Stimulated activated CD4-positive, alpha-beta T cell treated with anti-CD3 and anti-CD28 coated beads, Interleukin-2, amount 100 ng/mL, for 48 hours (primary cell): Measurements from ENCODE around the gene TCIRG1.

Experiments
- DNase-seq, 2 donors: peaks; one replicate each; pipeline ENCODE4 v3.0.0-alpha.2; 2020

TCIRG1 gene

GRCh38 chr11:68040101-68040956 is 1.5 kb downstream of the TCIRG1 start:
- DNase-seq: peak in 1 of 2 donors; percentile 30

DNA sequence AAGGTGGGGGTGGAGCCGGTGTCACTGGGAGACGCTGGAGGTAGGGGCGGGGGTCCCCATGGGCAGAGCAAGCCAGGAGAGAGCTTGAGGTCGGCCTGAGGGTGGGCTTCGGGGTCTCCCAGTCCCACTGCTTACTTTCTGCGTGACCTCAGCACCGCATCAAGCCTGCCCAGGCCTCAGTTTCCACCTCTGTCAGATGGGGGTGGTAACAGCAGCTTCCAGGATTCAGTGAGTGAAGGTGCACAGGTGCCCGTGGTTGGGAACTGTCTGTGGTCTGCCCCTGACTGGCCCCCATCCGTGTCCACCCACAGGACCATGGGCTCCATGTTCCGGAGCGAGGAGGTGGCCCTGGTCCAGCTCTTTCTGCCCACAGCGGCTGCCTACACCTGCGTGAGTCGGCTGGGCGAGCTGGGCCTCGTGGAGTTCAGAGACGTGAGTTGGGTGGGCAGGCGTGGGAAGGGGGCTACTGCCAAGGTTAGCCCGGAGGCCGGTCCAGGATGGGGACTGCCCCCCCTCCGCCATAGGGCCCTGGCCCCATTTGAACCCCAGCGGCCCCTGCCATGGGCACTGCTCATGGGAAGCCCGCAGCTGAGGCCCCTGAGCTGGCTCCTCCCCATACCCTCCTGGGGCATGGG is 2.2 kb downstream of the TCIRG1 start:
- DNase-seq: no peak

DNA sequence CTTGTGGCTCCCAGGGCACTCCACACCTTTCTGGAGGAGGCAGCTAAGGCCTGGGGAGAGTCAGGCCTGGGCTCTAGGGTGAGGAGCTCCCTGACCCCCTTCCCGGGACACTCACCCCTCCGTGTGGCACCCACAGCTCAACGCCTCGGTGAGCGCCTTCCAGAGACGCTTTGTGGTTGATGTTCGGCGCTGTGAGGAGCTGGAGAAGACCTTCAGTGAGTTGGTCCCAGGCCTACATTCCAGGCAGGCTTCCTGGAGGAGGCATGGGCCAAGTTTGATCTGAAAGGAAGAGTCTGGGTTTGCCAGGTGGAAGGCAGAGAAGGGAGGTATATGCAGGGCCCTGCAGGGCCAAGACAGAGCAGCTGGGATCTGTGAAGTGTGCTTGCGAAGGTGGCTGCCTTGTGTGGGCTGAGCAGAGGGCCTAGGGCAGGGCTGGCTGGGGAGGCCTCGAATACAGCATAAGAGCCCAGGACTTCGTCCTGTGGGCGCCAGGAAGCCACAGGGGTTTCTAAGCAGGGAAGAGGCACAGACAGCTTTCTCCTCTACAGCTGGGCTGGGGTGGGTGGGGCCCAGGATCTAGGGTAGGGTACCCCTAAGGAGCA is 2.9 kb downstream of the TCIRG1 start:
- no peak for DNase-seq

- DNase-seq: no peak
Measured at GRCh38 chr11:68042219-68043028, 3.6 kb downstream of the TCIRG1 start.

- no peak for DNase-seq
Measured at GRCh38 chr11:68043029-68043348, 4.2 kb downstream of the TCIRG1 start.

DNA sequence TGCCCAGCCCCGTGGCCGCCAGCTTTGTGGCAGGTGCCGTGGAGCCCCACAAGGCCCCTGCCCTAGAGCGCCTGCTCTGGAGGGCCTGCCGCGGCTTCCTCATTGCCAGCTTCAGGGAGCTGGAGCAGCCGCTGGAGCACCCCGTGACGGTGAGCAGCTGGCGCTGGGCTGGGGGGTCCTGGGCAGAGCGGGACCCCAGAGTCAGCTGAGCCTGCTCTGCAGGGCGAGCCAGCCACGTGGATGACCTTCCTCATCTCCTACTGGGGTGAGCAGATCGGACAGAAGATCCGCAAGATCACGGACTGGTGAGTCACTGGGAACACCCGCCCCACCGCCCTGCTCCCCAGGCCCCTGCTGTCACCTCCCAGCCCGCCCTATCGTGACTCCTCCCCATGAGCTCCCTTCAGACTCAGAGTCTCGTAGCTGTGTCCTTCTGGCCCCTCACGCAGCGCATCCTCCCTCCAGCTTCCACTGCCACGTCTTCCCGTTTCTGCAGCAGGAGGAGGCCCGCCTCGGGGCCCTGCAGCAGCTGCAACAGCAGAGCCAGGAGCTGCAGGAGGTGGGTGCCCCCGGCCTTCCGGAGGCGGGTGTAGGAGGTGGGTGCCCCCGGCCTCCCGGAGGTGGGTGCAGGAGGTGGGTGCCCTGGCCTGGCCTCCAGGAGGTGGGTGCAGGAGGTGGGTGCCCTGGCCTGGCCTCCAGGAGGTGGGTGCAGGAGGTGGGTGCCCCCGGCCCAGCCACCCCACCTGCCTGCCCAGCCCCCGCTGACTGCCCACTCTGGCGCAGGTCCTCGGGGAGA is 4.7 kb downstream of the TCIRG1 start:
- DNase-seq: no peak

- DNase-seq: no peak
Measured at GRCh38 chr11:68044145-68044813, 5.5 kb downstream of the TCIRG1 start.

- DNase-seq: no peak
Measured at GRCh38 chr11:68044898-68045351, 6.1 kb downstream of the TCIRG1 start.

DNA sequence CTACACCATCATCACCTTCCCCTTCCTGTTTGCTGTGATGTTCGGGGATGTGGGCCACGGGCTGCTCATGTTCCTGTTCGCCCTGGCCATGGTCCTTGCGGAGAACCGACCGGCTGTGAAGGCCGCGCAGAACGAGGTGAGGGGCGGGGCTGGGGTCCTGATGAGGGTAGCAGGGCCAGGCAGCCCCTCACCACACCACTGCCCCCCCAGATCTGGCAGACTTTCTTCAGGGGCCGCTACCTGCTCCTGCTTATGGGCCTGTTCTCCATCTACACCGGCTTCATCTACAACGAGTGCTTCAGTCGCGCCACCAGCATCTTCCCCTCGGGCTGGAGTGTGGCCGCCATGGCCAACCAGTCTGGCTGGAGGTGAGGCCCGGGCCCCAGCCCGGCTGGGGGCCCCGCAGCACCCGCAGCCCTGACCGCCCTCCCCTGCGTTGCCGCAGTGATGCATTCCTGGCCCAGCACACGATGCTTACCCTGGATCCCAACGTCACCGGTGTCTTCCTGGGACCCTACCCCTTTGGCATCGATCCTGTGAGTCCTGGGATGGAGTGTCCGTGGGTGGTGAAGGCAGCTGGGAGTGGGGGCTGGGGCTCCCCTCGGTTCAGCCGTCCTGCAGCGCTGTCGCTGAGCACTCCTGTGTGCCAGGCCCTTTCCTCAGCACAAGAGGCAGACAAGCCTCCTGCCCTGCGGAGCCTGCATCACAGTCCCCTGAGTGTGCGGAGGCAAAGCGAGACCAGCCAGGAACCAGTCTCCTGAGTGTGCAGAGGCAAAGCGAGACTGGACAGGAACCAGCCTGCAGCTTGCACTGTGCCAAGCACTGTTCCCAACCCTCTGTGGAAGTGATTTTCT is 8.8 kb downstream of the TCIRG1 start:
- DNase-seq: no peak

DNA sequence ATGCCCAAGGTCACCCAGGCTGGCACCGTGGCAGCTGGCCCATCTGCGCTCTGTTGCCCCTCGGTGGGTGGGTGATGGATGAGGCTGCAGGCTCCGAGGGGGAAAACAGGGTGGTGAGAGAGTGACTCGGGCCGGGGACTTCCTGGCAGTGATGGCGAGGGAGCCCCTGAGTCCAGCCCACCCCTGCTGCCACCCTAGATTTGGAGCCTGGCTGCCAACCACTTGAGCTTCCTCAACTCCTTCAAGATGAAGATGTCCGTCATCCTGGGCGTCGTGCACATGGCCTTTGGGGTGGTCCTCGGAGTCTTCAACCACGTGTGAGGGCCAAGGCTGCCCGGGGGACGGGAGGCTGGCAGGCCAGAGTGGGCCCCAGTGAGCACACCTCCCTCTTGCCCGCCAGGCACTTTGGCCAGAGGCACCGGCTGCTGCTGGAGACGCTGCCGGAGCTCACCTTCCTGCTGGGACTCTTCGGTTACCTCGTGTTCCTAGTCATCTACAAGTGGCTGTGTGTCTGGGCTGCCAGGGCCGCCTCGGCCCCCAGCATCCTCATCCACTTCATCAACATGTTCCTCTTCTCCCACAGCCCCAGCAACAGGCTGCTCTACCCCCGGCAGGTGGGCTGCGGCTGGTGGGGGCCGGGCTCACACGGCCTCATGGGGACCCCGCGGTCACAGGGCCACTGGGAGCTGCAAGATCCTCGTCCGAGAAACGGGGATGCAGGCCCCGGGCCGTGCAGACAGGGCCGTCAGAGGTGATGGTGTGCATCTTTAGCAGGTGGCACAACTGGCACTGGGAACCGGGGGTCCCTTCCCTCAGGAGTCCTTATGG is 10.1 kb downstream of the TCIRG1 start:
- DNase-seq: no peak

- no peak for DNase-seq
Measured at GRCh38 chr11:68049509-68050370, 10.9 kb downstream of the TCIRG1 start.

DNA sequence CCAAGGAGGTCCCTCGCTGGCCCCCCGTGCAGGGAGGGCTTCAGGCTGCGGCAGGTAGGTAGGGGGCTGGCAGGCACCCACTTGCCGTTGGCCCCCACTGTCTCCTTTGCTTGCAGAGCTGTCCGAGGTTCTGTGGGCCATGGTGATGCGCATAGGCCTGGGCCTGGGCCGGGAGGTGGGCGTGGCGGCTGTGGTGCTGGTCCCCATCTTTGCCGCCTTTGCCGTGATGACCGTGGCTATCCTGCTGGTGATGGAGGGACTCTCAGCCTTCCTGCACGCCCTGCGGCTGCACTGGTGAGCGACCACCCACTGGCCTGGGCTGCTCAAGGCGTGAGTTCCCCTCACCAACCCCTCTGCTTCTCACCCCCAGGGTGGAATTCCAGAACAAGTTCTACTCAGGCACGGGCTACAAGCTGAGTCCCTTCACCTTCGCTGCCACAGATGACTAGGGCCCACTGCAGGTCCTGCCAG is 11.6 kb downstream of the TCIRG1 start:
- no peak for DNase-seq

DNA sequence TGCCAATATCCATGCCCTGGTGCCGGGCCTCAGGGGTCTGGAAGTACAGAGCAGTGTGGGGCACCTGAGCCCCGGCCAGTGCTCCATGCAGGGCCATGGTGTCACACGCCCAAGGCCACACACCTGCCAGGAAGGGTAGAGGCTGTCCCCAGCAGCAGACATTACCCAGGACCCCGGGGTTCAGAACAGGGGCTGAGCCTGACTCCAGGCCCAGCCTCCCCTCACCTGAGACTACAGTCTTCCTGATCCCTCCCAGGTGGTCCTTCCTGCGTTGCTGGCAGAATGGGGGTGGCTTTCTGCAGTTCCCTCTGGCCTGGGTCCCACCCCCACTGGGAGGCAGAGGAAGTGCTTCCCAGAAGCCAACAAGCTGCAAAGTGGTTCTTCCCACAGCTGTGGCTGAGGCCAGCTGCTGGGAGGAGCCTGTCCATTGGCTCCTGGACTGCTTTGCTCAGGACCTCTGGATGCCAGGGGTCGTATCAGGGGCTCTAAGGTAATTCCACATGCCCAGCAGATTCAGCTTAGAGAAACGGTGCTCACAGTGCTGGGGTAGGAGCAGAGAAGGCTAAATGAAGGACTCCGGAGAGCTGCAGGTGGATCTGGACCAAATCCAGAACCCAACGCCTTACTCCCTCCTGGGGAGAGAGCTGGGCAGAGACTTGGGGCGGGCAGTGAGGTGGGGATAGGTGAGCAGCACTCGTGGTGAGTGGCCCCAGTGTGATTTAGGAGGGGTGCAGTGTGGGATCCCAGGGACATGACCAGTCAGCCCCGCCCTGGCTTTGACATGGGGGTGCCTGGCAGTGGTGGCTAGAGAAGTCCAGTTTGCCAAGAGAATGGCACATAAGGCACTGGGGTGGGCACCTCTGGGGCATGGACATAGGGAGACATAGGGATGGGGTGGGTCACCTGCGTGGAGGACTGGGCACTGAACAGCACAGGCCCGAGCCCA is 12.6 kb downstream of the TCIRG1 start:
- no peak for DNase-seq

DNA sequence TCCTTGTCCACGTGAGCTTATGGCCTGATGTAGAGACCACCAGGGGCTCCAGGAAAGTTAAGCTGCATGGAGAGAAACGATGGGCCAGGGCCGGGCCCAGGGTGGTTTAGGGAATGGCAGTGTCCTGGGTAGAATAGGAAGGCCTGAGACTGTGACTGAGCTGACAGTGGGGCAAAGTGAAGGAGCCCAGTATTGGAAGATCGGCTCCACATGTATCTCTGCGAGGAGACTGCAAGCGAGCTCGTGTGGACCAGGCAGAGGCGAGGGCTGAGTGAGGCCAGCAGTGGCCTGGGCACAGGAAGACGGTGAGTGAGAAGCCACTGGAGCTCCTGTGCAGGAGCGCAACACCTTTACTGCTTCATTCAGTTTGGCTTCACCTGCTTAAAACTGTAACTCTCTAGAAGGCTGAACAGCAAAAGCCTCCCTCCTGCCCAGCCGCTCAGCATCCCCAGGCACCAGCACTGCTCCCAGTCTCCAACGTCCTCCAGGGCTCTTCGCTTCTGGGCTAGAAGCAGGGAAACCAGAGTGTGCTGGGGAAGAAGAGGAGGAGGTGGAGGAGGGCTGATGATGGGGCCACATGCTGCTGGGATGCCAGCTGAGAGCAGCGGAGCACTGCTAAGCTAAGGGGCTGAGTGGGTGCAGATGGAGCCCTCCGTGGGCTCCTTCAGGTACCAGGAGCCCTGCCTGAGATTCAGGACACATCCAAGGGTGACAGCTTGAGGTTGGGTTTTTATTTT is 13.5 kb downstream of the TCIRG1 start:
- DNase-seq: no peak

DNA sequence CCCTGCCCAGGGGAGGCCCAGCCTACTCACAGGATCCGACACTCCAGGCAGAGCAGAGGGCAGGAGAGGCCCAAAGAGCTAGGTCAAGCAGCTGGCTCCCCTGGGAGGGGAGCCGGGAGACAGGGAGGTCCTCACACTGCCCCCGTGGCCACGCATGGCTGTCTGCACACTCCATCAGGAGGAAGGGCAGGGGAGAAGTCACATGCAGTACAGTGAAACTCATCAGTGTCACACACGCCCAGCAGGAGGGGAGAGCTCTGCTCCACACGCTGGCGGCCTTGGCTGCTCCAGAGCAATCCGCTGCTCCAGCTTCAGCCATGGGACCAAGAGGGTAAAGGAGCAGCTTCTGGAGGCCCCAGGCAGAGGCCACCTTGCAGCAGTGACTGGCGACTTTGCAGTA is 14.3 kb downstream of the TCIRG1 start:
- no peak for DNase-seq

GRCh38 chr11:68053981-68054812 is 15.4 kb downstream of the TCIRG1 start:
- no peak for DNase-seq
